Endodermal cell (in vitro differentiated cells): ENCODE data around the gene ENDOV. TPM values are rescaled to one million over a fixed set of nuclear protein-coding genes. Genes with fewer than 3 reads are reported as not detected.

Experiments used
- DNase-seq: peaks from one replicate; pipeline ENCODE4 v3.0.0-alpha.2; 2017
- H3K27ac ChIP-seq: 2 replicates; pipeline ENCODE4 v1.5.1; 2013; ENCODE audit warnings: mild to moderate bottlenecking, low read depth, low read length, moderate library complexity
- H3K27me3 ChIP-seq: 2 replicates; pipeline ENCODE4 v1.6.1; 2013; ENCODE audit warnings: mild to moderate bottlenecking, low read length, moderate library complexity; ENCODE audit not compliant: insufficient read depth, control insufficient read depth, poor library complexity, severe bottlenecking
- H3K36me3 ChIP-seq: 2 replicates; pipeline ENCODE4 v1.7.0; 2013; ENCODE audit warnings: mild to moderate bottlenecking, low read length, moderate library complexity; ENCODE audit not compliant: control insufficient read depth, insufficient read depth
- H3K4me1 ChIP-seq: one replicate; pipeline ENCODE4 v1.7.0; 2013; ENCODE audit warnings: low read length; ENCODE audit not compliant: control insufficient read depth, insufficient read depth
- H3K4me3 ChIP-seq: 2 replicates; pipeline ENCODE4 v1.5.1; 2013; ENCODE audit warnings: mild to moderate bottlenecking, low read length, moderate library complexity
- H3K9ac ChIP-seq: 2 replicates; pipeline ENCODE4 v1.6.1; 2013; ENCODE audit warnings: mild to moderate bottlenecking, low read length, moderate library complexity; ENCODE audit not compliant: poor library complexity, severe bottlenecking; ENCODE audit errors: extremely low read depth
- H3K9me3 ChIP-seq: 2 replicates; pipeline ENCODE4 v1.6.1; 2013; ENCODE audit warnings: mild to moderate bottlenecking, low read length, moderate library complexity; ENCODE audit not compliant: control insufficient read depth
- H3K27ac Mint-ChIP-seq: 2 replicates; pipeline ENCODE4 v1.8.0; 2020; ENCODE audit warnings: mixed read lengths
- H3K27me3 Mint-ChIP-seq: 2 replicates; pipeline ENCODE4 v1.8.0; 2021; ENCODE audit warnings: mild to moderate bottlenecking, mixed read lengths; ENCODE audit not compliant: insufficient read depth
- H3K36me3 Mint-ChIP-seq: 2 replicates; pipeline ENCODE4 v1.8.0; 2020; ENCODE audit warnings: low read depth, mixed read lengths
- H3K4me1 Mint-ChIP-seq: 2 replicates; pipeline ENCODE4 v1.8.0; 2020; ENCODE audit warnings: mixed read lengths
- H3K4me3 Mint-ChIP-seq: 2 replicates; pipeline ENCODE4 v1.8.0; 2020; ENCODE audit warnings: mild to moderate bottlenecking, moderate library complexity, mixed read lengths
- H3K9me3 Mint-ChIP-seq: 2 replicates; pipeline ENCODE4 v1.8.0; 2020; ENCODE audit warnings: mild to moderate bottlenecking, mixed read lengths
- CTCF ChIP-seq: fragments of 200-600 bp; sonication (generic); conservative IDR thresholded peaks from 2 replicates; pipeline ENCODE4 v1.5.0; 2021; ENCODE audit warnings: antibody characterized with exemption, mild to moderate bottlenecking
- WGBS, 2 experiments: methylation state at CpG; one replicate each; pipeline versions ENCODE4 v1.1.5 to v1.1.7; 2013; ENCODE audit warnings: missing lambda C conversion rate in 2 of 2, mixed read lengths in 1 of 2; ENCODE audit not compliant: insufficient coverage in 1 of 2, insufficient read length in 1 of 2; 5-methylcytosine and 5-hydroxymethylcytosine counted together
- total RNA-seq, 2 donors: library from RNA; stranded (reverse); fragmentation: NEBNext Ultra II Directional in 1 of 2; extraction: Animal tissue kit (Norgen Biotek cat#: 25700) in 1 of 2; gene quantifications; 2 replicates in 1 of 2; 3 replicates in 1 of 2; pipeline ENCODE4 v1.2.1, GENCODE V29; 2021

ENDOV gene
- total RNA-seq, 2 donors from 2014 or later = 38.8 to 47.1 TPM

GRCh38 chr17:80429356-80430275 is 14.6 kb downstream of the ENDOV start:
- no peak for TF ChIP-seq CTCF

GRCh38 chr17:80430446-80431245 is 15.7 kb downstream of the ENDOV start:
- DNase-seq = no peak
- H3K27ac ChIP-seq = no peak overlapping the region
- peaks cover 5% of the 10 kb centered on the region for H3K4me1 ChIP-seq
- no peaks in the 10 kb centered on the region for H3K9me3 ChIP-seq
- H3K4me1 Mint-ChIP-seq = peaks cover 4% of the 10 kb centered on the region
- whole genome bisulfite sequencing, 2 experiments = 92 to 97% methylated on average over 6 to 15 of the region's 15 CpGs
- H3K27me3 ChIP-seq = no peaks in the 10 kb centered on the region
- H3K36me3 ChIP-seq = no peaks in the 10 kb centered on the region
- no peaks in the 10 kb centered on the region for H3K27me3 Mint-ChIP-seq
- no peak overlapping the region for H3K4me3 ChIP-seq
- H3K9me3 Mint-ChIP-seq = no peaks in the 10 kb centered on the region
- H3K9ac ChIP-seq = no peak overlapping the region
- no peaks in the 10 kb centered on the region for H3K36me3 Mint-ChIP-seq
- no peak overlapping the region for H3K27ac Mint-ChIP-seq
- no peak overlapping the region for H3K4me3 Mint-ChIP-seq
- TF ChIP-seq CTCF = no peak

More at GRCh38 chr17:80429356-80430275, 14.6 kb downstream of the ENDOV start:
- Histone ChIP-seq H3K27ac (no peak overlapping the region), H3K4me1 (peaks cover 5% of the 10 kb centered on the region), H3K27me3 (no peaks in the 10 kb centered on the region), H3K9me3 (no peaks in the 10 kb centered on the region), H3K9ac (no peak overlapping the region), H3K36me3 (no peaks in the 10 kb centered on the region), H3K4me3 (no peak overlapping the region)
- Mint-ChIP-seq H3K4me3 (no peak overlapping the region), H3K36me3 (no peaks in the 10 kb centered on the region), H3K4me1 (peaks cover 4% of the 10 kb centered on the region), H3K9me3 (no peaks in the 10 kb centered on the region), H3K27me3 (no peaks in the 10 kb centered on the region), H3K27ac (no peak overlapping the region)
- WGBS, 2 experiments = 92 to 96% methylated on average over 20 to 33 of the region's 33 CpGs
- no peak for DNase-seq

GRCh38 chr17:80431246-80432195 is 16.6 kb downstream of the ENDOV start:
- Histone ChIP-seq H3K27ac (no peak overlapping the region), H3K27me3 (no peaks in the 10 kb centered on the region), H3K36me3 (no peaks in the 10 kb centered on the region), H3K9ac (no peak overlapping the region), H3K4me3 (no peak overlapping the region), H3K9me3 (no peaks in the 10 kb centered on the region), H3K4me1 (peaks cover 5% of the 10 kb centered on the region)
- 87 to 92% methylated on average over 17 to 29 of the region's 29 CpGs for WGBS, 2 experiments
- Mint-ChIP-seq H3K27me3 (peaks cover 4% of the 10 kb centered on the region), H3K36me3 (no peaks in the 10 kb centered on the region), H3K4me1 (peaks cover 4% of the 10 kb centered on the region), H3K4me3 (no peak overlapping the region), H3K27ac (no peak overlapping the region), H3K9me3 (no peaks in the 10 kb centered on the region)
- no peak for TF ChIP-seq CTCF
- DNase-seq = no peak
